Measurements from ENCODE around the gene ZBTB20.

ZBTB20 gene

DNA sequence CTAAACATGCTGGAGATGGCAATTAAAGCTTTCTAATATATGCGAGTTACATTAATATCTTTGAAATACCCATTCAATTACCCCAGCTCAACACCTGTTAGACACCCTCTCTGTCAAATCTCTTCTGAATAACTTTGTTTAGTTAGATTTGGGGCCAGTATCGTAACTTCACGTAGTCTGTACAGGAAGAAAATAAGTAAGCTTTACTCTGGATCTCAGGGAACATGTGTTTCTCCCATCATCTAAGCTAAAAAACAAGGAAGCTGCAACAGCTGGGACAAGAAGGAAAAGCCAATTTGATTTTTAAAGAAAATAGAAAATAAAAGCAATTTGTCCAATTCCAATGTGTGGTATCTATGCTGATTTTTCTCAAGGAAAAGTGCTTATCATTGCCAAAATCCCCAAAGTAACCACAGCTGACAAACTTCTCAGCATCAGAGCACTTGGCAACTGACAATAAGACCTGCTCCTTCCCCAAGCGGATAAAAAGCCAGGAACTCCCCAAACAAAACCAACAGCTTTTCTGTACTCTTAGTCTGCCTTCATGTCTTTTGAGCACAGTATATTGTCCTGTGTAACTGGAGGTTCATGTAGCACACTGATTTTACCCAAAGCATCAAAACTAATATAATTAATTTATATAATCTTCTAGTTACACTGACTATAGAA, 279.1 kb downstream of the ZBTB20 start:
- no peak overlapping the region for H3K4me3 ChIP-seq (replicated peaks; ENCODE audit: low read depth, low read length)
- no peak for DNase-seq (ENCODE audit: extremely low read depth, low read depth)
- TF ChIP-seq, protein P1, sequence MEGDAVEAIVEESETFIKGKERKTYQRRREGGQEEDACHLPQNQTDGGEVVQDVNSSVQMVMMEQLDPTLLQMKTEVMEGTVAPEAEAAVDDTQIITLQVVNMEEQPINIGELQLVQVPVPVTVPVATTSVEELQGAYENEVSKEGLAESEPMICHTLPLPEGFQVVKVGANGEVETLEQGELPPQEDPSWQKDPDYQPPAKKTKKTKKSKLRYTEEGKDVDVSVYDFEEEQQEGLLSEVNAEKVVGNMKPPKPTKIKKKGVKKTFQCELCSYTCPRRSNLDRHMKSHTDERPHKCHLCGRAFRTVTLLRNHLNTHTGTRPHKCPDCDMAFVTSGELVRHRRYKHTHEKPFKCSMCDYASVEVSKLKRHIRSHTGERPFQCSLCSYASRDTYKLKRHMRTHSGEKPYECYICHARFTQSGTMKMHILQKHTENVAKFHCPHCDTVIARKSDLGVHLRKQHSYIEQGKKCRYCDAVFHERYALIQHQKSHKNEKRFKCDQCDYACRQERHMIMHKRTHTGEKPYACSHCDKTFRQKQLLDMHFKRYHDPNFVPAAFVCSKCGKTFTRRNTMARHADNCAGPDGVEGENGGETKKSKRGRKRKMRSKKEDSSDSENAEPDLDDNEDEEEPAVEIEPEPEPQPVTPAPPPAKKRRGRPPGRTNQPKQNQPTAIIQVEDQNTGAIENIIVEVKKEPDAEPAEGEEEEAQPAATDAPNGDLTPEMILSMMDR (IDR thresholded peaks at IDR 0.05; ENCODE audit: low read depth, low read length, missing control alignments) = no peak

DNA sequence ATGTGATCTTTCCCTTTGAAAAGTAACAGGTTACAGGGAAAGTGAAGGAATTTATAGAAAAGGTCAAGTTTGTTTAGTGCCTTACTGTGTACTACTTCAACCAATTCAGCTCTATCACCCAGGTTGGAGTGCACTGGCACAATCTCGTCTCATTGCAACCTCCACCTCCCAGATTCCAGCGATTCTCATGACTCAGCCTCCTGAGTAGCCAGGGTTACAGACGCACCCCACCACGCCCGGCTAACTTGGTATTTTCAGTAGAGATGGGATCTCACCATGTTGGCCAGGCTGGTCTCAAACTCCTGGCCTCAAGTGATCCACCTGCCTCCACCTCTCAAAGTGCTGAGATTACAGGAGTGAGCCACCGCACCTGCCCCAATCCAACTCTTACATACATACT, 279.7 kb downstream of the ZBTB20 start:
- TF ChIP-seq, protein P1 (IDR thresholded peaks at IDR 0.05; ENCODE audit: low read depth, low read length, missing control alignments) = no peak

DNA sequence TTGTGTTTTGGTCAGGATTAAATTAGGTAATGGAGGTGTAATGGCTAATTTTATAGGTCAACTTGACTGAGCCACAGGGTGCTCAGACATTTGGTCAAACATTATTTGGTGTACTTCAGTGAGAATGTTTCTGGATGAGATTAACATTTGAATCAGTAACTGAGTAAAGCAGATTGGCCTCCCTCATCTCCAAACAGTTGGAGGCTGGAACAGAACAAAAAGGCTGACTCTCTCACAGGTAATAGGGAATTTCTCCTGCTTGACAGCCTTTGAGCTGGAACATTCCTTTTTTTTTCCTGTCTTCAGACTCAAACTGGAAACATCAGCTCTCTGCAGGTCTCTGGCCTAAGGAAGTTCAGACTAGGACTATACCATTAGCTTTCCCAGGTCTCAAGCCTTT, 280.7 kb downstream of the ZBTB20 start:
- no peak overlapping the region for H3K4me3 ChIP-seq (replicated peaks; ENCODE audit: low read depth, low read length)
- TF ChIP-seq, protein P1 (IDR thresholded peaks at IDR 0.05; ENCODE audit: low read depth, low read length, missing control alignments) = no peak
- no peak for DNase-seq (ENCODE audit: extremely low read depth, low read depth)

More for the DNA sequence above, 279.7 kb downstream of the ZBTB20 start:
- H3K4me3 ChIP-seq (replicated peaks; ENCODE audit: low read depth, low read length) = no peak overlapping the region
- DNase-seq (ENCODE audit: extremely low read depth, low read depth) = no peak

DNA sequence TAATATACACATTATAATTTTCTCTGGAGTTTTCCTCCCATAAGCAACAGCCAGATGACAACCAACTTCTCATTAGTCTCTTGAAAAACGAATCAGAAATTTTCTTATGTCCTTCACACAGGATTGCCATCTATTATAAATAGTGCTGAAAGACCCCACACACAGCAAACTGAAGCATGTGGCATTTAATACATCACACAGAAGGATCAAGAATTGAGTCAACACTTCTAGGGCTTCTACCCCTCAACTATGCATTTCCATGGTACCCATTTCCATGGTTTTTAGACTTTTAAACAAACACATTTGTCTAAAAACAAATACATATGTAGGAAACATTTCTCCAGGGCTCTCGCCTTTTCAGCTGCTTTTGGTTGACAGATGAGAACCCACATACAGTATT, 282.1 kb downstream of the ZBTB20 start:
- TF ChIP-seq, protein P1 (IDR thresholded peaks at IDR 0.05; ENCODE audit: low read depth, low read length, missing control alignments) = no peak
- no peak overlapping the region for H3K4me3 ChIP-seq (replicated peaks; ENCODE audit: low read depth, low read length)
- no peak for DNase-seq (ENCODE audit: extremely low read depth, low read depth)

DNA sequence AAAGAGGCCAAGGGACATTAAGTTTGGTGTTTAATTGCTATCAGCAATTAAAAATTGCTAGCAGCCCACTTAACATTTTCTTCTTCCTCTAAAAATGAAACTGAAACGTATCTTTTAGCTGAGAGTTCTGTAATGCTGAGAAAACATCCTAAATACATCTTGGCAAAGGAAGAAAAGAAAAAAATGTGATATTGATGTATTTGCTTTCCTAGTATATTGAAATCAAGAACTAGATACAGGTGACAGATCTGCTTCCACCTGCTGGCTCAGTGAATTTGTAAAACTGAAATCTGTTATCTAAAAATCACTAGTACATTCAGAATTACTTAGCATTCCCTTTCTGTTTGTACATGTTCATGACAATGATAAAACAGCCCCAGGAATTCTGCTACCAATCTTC, 283.2 kb downstream of the ZBTB20 start:
- TF ChIP-seq, protein P1 (IDR thresholded peaks at IDR 0.05; ENCODE audit: low read depth, low read length, missing control alignments) = no peak
- DNase-seq (ENCODE audit: extremely low read depth, low read depth) = no peak
- no peak overlapping the region for H3K4me3 ChIP-seq (replicated peaks; ENCODE audit: low read depth, low read length)

DNA sequence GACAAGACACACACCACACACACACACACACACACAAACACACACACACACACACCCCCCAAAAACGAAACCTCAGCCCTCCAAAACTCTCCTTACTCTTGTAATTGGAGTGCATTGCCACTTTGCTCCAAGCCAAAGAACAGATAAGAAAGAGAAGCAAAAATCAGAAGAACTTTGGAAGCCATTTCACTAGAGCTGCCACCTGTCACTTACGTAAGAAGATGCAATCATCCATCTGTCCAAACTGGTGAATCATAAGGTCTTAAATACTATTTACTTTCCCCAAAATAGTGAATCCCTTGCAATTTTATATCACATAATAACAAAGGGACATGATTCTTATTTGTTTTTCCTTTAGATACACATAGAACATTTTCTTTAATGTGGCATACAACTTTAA, 285.4 kb downstream of the ZBTB20 start:
- DNase-seq (ENCODE audit: extremely low read depth, low read depth) = no peak
- no peak overlapping the region for H3K4me3 ChIP-seq (replicated peaks; ENCODE audit: low read depth, low read length)
- TF ChIP-seq, protein P1 (IDR thresholded peaks at IDR 0.05; ENCODE audit: low read depth, low read length, missing control alignments) = no peak

DNA sequence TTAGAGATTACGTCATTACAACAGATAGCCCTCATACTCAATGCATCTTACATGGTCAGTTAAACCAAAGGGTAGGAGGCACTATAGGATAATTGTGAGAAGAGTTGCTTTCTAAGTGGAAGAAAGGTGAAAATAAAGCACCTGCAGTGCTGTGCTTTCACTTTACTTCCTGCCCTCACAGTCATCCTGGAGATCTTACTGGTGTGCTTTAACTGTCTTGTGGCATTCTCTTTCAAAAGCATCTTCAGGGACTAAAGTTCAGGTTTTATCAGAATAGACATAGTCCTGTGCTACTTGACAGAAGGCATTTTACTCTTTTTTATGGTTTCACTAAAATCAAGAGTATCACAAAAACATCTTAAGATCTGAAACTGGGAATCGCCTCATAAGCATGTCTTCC, 286.6 kb downstream of the ZBTB20 start:
- H3K4me3 ChIP-seq (replicated peaks; ENCODE audit: low read depth, low read length) = no peak overlapping the region
- TF ChIP-seq, protein P1 (IDR thresholded peaks at IDR 0.05; ENCODE audit: low read depth, low read length, missing control alignments) = no peak
- no peak for DNase-seq (ENCODE audit: extremely low read depth, low read depth)

Data from HFF-Myc (cell line).